HL-60 (cell line): ENCODE measurements around the gene MYRFL.

Experiments used
- DNase-seq, 2 experiments: peaks; one replicate each; pipeline ENCODE4 v3.0.0-alpha.2; 2010 to 2020; ENCODE audit warnings: low read depth in 1 of 2, low spot score in 1 of 2
- H3K27ac ChIP-seq: fragments of 250-450 bp; sonication (Bioruptor Pico); replicated peaks from 2 replicates; pipeline ENCODE4 v1.5.1; 2020; ENCODE audit warnings: mild to moderate bottlenecking, moderate library complexity
- H3K27me3 ChIP-seq: fragments of 250-450 bp; sonication (Bioruptor Pico); 2 replicates; pipeline ENCODE4 v1.5.1; 2021; ENCODE audit warnings: mild to moderate bottlenecking, moderate library complexity; ENCODE audit not compliant: insufficient read depth, poor library complexity, severe bottlenecking
- H3K4me3 ChIP-seq: replicated peaks from 2 replicates; pipeline ENCODE4 v1.5.1; 2011; ENCODE audit warnings: mild to moderate bottlenecking, control low read depth, low read length; ENCODE audit not compliant: insufficient read depth
- CTCF ChIP-seq: IDR thresholded peaks from one replicate; pipeline ENCODE4 v1.5.1; 2011; ENCODE audit warnings: low read length, control low read depth, inconsistent platforms; ENCODE audit not compliant: insufficient read depth
- GABPA ChIP-seq: IDR thresholded peaks from 2 replicates; pipeline ENCODE4 v1.6.1; 2012; ENCODE audit warnings: low read depth
- POLR2AphosphoS5 ChIP-seq: IDR thresholded peaks from 2 replicates; pipeline ENCODE4 v1.6.1; 2012; ENCODE audit warnings: low read depth
- REST ChIP-seq: IDR thresholded peaks from 2 replicates; pipeline ENCODE4 v1.6.1; 2012; ENCODE audit warnings: low read depth; ENCODE audit not compliant: insufficient replicate concordance
- SPI1 ChIP-seq: IDR thresholded peaks from 2 replicates; pipeline ENCODE4 v1.6.1; 2012; ENCODE audit warnings: low read depth, mild to moderate bottlenecking, borderline replicate concordance

Gene MYRFL

GRCh38 chr12:69936766-69937165 lies 111.7 kb downstream of the MYRFL start:
- H3K27ac ChIP-seq, result no peak overlapping the region
- no peak overlapping the region for H3K4me3 ChIP-seq
- no peak for TF ChIP-seq SPI1
- no peak for TF ChIP-seq CTCF
- no peak for TF ChIP-seq POLR2AphosphoS5
- TF ChIP-seq GABPA, result no peak
- no peak for TF ChIP-seq REST
- no peaks in the 10 kb centered on the region for H3K27me3 ChIP-seq
- DNase-seq, result no peak

GRCh38 chr12:69947123-69947522 lies 122.1 kb downstream of the MYRFL start:
- H3K4me3 ChIP-seq, result no peak overlapping the region
- H3K27ac ChIP-seq, result no peak overlapping the region

GRCh38 chr12:69947897-69948296 lies 122.9 kb downstream of the MYRFL start:
- TF ChIP-seq REST (no peak), POLR2AphosphoS5 (no peak), GABPA (no peak), SPI1 (no peak), CTCF (no peak)
- no peak overlapping the region for H3K4me3 ChIP-seq
- no peak for DNase-seq
- no peak overlapping the region for H3K27ac ChIP-seq
- H3K27me3 ChIP-seq, result no peaks in the 10 kb centered on the region

More at GRCh38 chr12:69947123-69947522, 122.1 kb downstream of the MYRFL start:
- TF ChIP-seq REST (no peak), CTCF (no peak), POLR2AphosphoS5 (no peak), GABPA (no peak), SPI1 (no peak)
- no peak for DNase-seq
- no peaks in the 10 kb centered on the region for H3K27me3 ChIP-seq
